ENCODE results near the gene EEF1A2.

EEF1A2 gene

DNA sequence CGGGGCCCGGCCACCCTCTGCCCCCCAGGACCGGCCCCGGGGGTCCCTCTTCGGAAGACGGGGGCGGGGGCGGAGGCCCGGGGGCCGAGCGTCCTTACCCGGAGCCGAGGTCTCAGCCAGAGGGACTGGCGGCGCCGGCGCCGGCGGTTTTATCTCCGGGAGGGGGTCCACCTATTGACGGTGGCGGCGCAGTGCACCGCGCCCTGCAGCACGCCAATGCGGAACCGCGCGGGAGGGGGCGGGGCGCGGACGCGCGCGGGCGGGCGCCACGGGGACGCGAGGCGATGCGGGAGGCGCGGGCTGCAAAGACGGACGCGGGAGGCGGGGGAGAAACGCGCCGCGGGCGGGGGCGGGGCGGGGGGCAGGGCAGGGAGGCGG is at the start of gene EEF1A2:
Gene EEF1A2, minus strand, starts transcription at position 124 of the 378 bp plus-strand sequence. CDS start 1,320 bp downstream, outside the sequence.
- no peak for DNase-seq (ENCODE audit: low read depth)

DNA sequence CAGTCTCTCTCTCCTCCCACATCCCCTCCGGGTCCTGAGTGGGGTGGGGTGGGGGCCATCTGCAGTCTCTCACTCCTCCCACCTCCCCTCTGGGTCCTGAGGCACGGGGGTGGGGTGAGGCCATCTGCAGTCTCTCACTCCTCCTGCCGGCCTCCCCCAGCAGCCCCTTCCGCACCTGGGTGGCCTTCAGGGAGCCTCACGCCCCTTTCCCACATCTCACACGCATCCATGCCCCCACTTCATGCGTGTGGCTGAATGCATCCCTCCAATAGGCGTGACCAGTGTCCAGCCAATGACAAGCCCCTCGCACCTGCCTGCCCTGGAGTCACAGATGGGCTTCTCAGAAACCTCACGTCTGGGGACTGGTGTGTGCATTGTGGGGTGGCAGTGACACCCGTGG is 49.7 kb upstream of the EEF1A2 start:
- H3K4me3 ChIP-seq (replicated peaks; ENCODE audit: low read depth, low read length), result no peak overlapping the region
- DNase-seq (ENCODE audit: low read depth), result no peak
- TF ChIP-seq, protein P1, sequence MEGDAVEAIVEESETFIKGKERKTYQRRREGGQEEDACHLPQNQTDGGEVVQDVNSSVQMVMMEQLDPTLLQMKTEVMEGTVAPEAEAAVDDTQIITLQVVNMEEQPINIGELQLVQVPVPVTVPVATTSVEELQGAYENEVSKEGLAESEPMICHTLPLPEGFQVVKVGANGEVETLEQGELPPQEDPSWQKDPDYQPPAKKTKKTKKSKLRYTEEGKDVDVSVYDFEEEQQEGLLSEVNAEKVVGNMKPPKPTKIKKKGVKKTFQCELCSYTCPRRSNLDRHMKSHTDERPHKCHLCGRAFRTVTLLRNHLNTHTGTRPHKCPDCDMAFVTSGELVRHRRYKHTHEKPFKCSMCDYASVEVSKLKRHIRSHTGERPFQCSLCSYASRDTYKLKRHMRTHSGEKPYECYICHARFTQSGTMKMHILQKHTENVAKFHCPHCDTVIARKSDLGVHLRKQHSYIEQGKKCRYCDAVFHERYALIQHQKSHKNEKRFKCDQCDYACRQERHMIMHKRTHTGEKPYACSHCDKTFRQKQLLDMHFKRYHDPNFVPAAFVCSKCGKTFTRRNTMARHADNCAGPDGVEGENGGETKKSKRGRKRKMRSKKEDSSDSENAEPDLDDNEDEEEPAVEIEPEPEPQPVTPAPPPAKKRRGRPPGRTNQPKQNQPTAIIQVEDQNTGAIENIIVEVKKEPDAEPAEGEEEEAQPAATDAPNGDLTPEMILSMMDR (IDR thresholded peaks at IDR 0.05; ENCODE audit: low read length, missing control alignments), result no peak

More for the DNA sequence above, at the start of gene EEF1A2:
- H3K4me3 ChIP-seq (replicated peaks; ENCODE audit: low read depth, low read length), result no peak within 1 kb of the TSS
- TF ChIP-seq, protein P1 (IDR thresholded peaks at IDR 0.05; ENCODE audit: low read length, missing control alignments), result no peak

- H3K4me3 ChIP-seq (replicated peaks; ENCODE audit: low read depth, low read length), result no peak within 1 kb of the TSS
- TF ChIP-seq, protein P1 (IDR thresholded peaks at IDR 0.05; ENCODE audit: low read length, missing control alignments), result no peak
- DNase-seq (ENCODE audit: low read depth), result no peak
Observed at GRCh38 chr20:63547725-63548480, 49.0 kb upstream of the EEF1A2 start, which contains the start of gene SRMS. Gene SRMS, minus strand, starts transcription at chr20:63547749. Its CDS starts 286 bp downstream, at chr20:63547463.

- no peak overlapping the region for H3K4me3 ChIP-seq (replicated peaks; ENCODE audit: low read depth, low read length)
- TF ChIP-seq, protein P1 (IDR thresholded peaks at IDR 0.05; ENCODE audit: low read length, missing control alignments), result no peak
- DNase-seq (ENCODE audit: low read depth), result no peak
Observed at GRCh38 chr20:63546956-63547724, 48.3 kb upstream of the EEF1A2 start.

DNA sequence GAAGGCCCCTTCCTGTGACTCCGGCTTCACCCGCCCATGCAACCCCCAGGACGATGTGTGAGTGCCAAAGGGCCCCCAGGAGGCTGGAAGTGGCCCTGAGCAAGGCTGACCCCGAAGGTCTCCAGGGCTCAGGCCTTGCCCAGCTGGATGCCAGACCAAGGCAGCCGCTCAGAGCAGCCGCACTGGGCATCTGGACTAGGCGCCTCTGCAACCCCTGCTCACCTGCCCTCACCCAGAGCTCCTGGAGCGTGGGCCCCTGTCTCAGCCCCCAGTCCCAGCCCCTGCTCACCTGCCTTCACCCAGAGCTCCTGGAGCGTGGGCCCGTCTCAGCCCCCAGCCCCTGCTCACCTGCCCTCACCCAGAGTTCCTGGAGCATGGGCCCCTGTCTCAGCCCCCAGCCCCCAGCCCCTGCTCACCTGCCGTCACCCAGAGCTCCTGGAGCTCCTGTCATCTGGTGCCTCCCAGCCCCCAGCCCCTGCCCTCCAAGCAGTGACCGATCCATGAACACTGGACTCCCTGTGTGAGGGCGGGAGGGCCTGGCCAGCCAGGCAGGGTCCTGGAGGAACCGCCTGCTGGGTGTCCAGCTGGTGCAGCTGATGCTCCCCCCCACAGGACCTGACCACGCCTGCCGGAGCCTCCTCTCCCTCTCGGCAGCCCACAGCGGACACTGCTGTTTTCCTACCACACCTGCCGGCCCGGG is 47.5 kb upstream of the EEF1A2 start:
- TF ChIP-seq, protein P1 (IDR thresholded peaks at IDR 0.05; ENCODE audit: low read length, missing control alignments), result no peak
- H3K4me3 ChIP-seq (replicated peaks; ENCODE audit: low read depth, low read length), result no peak overlapping the region
- no peak for DNase-seq (ENCODE audit: low read depth)

DNA sequence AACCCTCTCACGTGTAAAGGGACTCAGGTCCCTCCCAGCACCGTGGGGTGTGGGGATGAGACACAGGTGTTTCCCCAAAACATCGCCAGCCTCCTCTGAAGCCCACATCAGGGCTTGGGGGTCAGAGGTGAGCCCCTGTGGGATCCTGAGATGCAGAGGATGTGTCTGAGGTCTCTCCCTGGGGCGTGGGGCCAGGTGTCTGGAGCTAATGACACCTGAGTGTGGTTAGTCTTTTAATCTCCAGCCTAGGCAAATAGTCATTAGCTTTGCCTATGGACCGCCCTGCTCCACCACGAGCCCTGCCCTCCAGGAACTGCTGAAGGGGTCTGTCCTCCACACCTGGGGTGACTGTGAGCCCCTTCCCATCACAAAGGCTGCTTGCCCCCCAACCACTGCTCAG is 46.9 kb upstream of the EEF1A2 start:
- TF ChIP-seq, protein P1 (IDR thresholded peaks at IDR 0.05; ENCODE audit: low read length, missing control alignments), result no peak
- H3K4me3 ChIP-seq (replicated peaks; ENCODE audit: low read depth, low read length), result no peak overlapping the region
- no peak for DNase-seq (ENCODE audit: low read depth)
